ENCODE results near the gene CGGBP1.

Gene CGGBP1

GRCh38 chr3:88075072-88075471 lies 16.3 kb upstream of the CGGBP1 start:
- Histone ChIP-seq H3K4me1 (ENCODE audit: control insufficient read depth, insufficient read depth, low read length, poor library complexity, severe bottlenecking) (no peaks in the 10 kb centered on the region), H3K27ac (ENCODE audit: low read depth, low read length, severe bottlenecking) (peak overlapping the region; percentile 23), H3K9me3 (ENCODE audit: control insufficient read depth, low read length) (no peaks in the 10 kb centered on the region), H3K36me3 (ENCODE audit: control insufficient read depth, insufficient read depth, low read length) (no peaks in the 10 kb centered on the region), H3K4me3 (ENCODE audit: extremely low read depth, insufficient read depth, low read length, poor library complexity, severe bottlenecking) (no peak overlapping the region)
- whole genome bisulfite sequencing, 2 experiments (ENCODE audit: insufficient coverage in 2 of 2) = 100% methylated on average over 1 of the region's 2 CpGs

DNA sequence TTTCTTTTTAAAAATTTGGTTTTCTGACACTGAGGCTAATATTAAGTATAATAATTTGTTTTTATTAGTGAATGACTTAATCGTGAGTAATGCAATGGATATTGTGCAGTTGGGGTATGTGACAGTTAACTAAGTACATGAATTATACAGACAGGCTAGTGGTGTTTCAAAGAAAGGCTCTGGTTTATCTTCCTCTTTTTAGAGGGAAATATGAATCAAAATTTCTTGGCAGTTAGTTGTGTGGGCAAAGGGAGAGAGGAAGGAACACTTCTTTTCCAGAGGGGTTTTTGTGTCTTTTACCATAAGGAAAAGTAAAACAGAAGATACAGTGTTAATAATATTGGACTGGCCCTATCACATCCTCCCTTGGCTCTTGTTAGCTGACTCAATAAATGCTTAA lies 2.9 kb upstream of the CGGBP1 start:
- H3K9me3 ChIP-seq (ENCODE audit: control insufficient read depth, low read length) = no peaks in the 10 kb centered on the region
- H3K27ac ChIP-seq (ENCODE audit: low read depth, low read length, severe bottlenecking) = no peak overlapping the region
- H3K4me3 ChIP-seq (ENCODE audit: extremely low read depth, insufficient read depth, low read length, poor library complexity, severe bottlenecking) = no peak overlapping the region
- peaks cover 11% of the 10 kb centered on the region for H3K36me3 ChIP-seq (ENCODE audit: control insufficient read depth, insufficient read depth, low read length)
- 57% methylated on average over 1 of the region's 1 CpG; no CpG with 5 or more reads in 1 of the 2 experiments for WGBS, 2 experiments (ENCODE audit: insufficient coverage in 2 of 2)
- peaks cover 6% of the 10 kb centered on the region for H3K4me1 ChIP-seq (ENCODE audit: control insufficient read depth, insufficient read depth, low read length, poor library complexity, severe bottlenecking)

DNA sequence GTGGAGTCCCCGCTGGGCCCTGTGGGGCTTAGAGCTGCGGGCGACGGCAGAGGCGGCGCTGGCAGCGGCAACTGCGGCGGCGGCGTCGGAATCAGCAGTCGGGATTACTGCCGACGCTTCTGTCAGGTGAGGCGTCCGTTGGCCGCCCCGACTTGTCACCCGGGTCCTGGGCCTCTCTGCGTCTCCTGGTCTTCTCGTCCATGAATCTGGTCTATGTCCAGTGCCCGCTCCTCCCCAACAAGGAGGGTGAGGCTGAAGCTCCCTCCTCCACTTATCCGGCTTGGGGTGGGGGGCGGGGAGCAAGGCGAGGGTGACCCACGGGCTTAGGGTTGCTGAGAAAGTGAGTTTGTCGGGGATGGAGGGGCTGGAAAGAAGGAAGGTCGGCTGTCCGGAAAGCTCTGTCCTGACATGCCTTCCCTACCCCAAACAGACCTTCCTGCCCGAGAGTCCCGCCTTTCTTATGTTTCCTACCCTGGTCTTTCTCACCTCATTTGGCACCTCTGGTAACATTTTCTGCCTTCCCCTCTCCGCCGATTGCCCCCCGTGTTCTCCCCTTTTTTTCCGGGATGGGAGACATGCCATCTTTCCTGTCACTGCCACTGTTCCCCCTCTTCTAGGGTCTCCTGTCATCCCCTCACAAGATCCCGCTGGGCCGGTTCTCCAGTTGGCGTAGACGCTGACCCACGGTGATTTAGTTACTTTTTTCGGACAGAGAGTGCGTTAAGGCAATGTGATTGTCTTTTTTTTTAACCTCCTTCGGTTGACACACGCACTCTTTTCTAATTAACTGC lies 770 bp upstream of the CGGBP1 start:
- Histone ChIP-seq H3K4me3 (ENCODE audit: extremely low read depth, insufficient read depth, low read length, poor library complexity, severe bottlenecking) (peak overlapping the region; percentile 91), H3K9me3 (ENCODE audit: control insufficient read depth, low read length) (no peaks in the 10 kb centered on the region), H3K36me3 (ENCODE audit: control insufficient read depth, insufficient read depth, low read length) (peaks cover 21% of the 10 kb centered on the region), H3K27ac (ENCODE audit: low read depth, low read length, severe bottlenecking) (peak overlapping the region; percentile 84), H3K4me1 (ENCODE audit: control insufficient read depth, insufficient read depth, low read length, poor library complexity, severe bottlenecking) (peaks cover 6% of the 10 kb centered on the region)
- 0% methylated on average over 21 to 29 of the region's 45 CpGs for WGBS, 2 experiments (ENCODE audit: insufficient coverage in 2 of 2)

GRCh38 chr3:88058306-88058580 lies 562 bp downstream of the CGGBP1 start:
- peaks cover 6% of the 10 kb centered on the region for H3K4me1 ChIP-seq (ENCODE audit: control insufficient read depth, insufficient read depth, low read length, poor library complexity, severe bottlenecking)
- peak overlapping the region; percentile 91 for H3K4me3 ChIP-seq (ENCODE audit: extremely low read depth, insufficient read depth, low read length, poor library complexity, severe bottlenecking)
- no peaks in the 10 kb centered on the region for H3K9me3 ChIP-seq (ENCODE audit: control insufficient read depth, low read length)
- peak overlapping the region; percentile 93 for H3K27ac ChIP-seq (ENCODE audit: low read depth, low read length, severe bottlenecking)
- 0% methylated on average over 10 to 18 of the region's 24 CpGs for WGBS, 2 experiments (ENCODE audit: insufficient coverage in 2 of 2)
- peaks cover 25% of the 10 kb centered on the region for H3K36me3 ChIP-seq (ENCODE audit: control insufficient read depth, insufficient read depth, low read length)

GRCh38 chr3:88057630-88058305 lies 1.0 kb downstream of the CGGBP1 start:
- no peaks in the 10 kb centered on the region for H3K9me3 ChIP-seq (ENCODE audit: control insufficient read depth, low read length)
- H3K4me3 ChIP-seq (ENCODE audit: extremely low read depth, insufficient read depth, low read length, poor library complexity, severe bottlenecking) = peak overlapping the region; percentile 91
- H3K27ac ChIP-seq (ENCODE audit: low read depth, low read length, severe bottlenecking) = peak overlapping the region; percentile 93
- 0 to 5% methylated on average over 7 to 9 of the region's 16 CpGs for WGBS, 2 experiments (ENCODE audit: insufficient coverage in 2 of 2)
- H3K36me3 ChIP-seq (ENCODE audit: control insufficient read depth, insufficient read depth, low read length) = peaks cover 25% of the 10 kb centered on the region
- peaks cover 6% of the 10 kb centered on the region for H3K4me1 ChIP-seq (ENCODE audit: control insufficient read depth, insufficient read depth, low read length, poor library complexity, severe bottlenecking)

DNA sequence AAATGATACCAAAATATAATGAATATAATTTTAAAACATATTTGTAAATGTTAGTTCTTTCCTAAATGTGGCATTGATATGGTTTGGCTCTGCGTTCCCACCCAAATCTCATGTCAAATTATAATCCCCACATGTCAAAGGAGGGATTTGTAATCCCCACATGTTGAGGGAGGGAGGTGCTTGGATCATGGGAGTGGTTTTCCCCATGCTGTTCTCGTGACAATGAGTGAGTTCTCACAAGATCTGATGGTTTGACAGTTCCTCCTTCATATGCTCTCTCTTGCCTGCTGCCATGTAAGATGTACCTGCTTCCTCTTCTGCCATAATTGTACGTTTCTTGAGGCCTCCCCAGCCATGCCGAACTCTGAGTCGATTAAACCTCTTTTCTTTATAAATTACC lies 12.0 kb downstream of the CGGBP1 start:
- 74 to 94% methylated on average over 2 to 4 of the region's 5 CpGs for WGBS, 2 experiments (ENCODE audit: insufficient coverage in 2 of 2)

GRCh38 chr3:88044411-88044810 lies 14.4 kb downstream of the CGGBP1 start:
- no peak overlapping the region for H3K27ac ChIP-seq (ENCODE audit: low read depth, low read length, severe bottlenecking)
- H3K4me1 ChIP-seq (ENCODE audit: control insufficient read depth, insufficient read depth, low read length, poor library complexity, severe bottlenecking) = no peaks in the 10 kb centered on the region
- no CpG with 5 or more reads among the region's 1 CpG for WGBS, 2 experiments (ENCODE audit: insufficient coverage in 2 of 2)
- H3K36me3 ChIP-seq (ENCODE audit: control insufficient read depth, insufficient read depth, low read length) = no peaks in the 10 kb centered on the region
- H3K4me3 ChIP-seq (ENCODE audit: extremely low read depth, insufficient read depth, low read length, poor library complexity, severe bottlenecking) = no peak overlapping the region
- peaks cover 6% of the 10 kb centered on the region for H3K9me3 ChIP-seq (ENCODE audit: control insufficient read depth, low read length)

More for the DNA sequence above, 12.0 kb downstream of the CGGBP1 start:
- no peaks in the 10 kb centered on the region for H3K9me3 ChIP-seq (ENCODE audit: control insufficient read depth, low read length)
- no peak overlapping the region for H3K27ac ChIP-seq (ENCODE audit: low read depth, low read length, severe bottlenecking)
- H3K4me3 ChIP-seq (ENCODE audit: extremely low read depth, insufficient read depth, low read length, poor library complexity, severe bottlenecking) = no peak overlapping the region
- H3K36me3 ChIP-seq (ENCODE audit: control insufficient read depth, insufficient read depth, low read length) = no peaks in the 10 kb centered on the region
- H3K4me1 ChIP-seq (ENCODE audit: control insufficient read depth, insufficient read depth, low read length, poor library complexity, severe bottlenecking) = no peaks in the 10 kb centered on the region

- peaks cover 6% of the 10 kb centered on the region for H3K9me3 ChIP-seq (ENCODE audit: control insufficient read depth, low read length)
- H3K36me3 ChIP-seq (ENCODE audit: control insufficient read depth, insufficient read depth, low read length) = no peaks in the 10 kb centered on the region
- 97 to 100% methylated on average over 2 to 3 of the region's 3 CpGs for WGBS, 2 experiments (ENCODE audit: insufficient coverage in 2 of 2)
- H3K4me3 ChIP-seq (ENCODE audit: extremely low read depth, insufficient read depth, low read length, poor library complexity, severe bottlenecking) = no peak overlapping the region
- no peaks in the 10 kb centered on the region for H3K4me1 ChIP-seq (ENCODE audit: control insufficient read depth, insufficient read depth, low read length, poor library complexity, severe bottlenecking)
- H3K27ac ChIP-seq (ENCODE audit: low read depth, low read length, severe bottlenecking) = no peak overlapping the region
Observed at GRCh38 chr3:88041005-88041404, 17.8 kb downstream of the CGGBP1 start.

DNA sequence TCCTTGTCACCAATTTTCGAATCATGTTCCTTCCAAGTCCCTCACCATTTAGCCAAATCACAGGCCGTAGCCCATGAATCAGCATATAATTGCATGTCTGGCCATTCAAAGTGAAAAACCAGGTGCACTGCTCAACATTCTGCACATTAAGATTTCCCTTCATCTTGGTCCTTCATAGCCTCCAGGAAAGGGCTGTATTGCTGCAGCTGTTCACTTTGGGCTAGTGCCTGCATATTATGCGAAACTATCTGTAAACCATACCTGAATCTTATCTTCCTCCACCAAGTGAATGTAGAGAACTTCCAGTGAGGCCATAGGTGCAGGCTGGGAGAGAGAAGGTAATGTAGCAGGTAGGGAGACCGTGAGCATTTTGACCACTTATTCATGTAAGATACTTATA lies 18.3 kb downstream of the CGGBP1 start:
- Histone ChIP-seq H3K36me3 (ENCODE audit: control insufficient read depth, insufficient read depth, low read length) (no peaks in the 10 kb centered on the region), H3K4me1 (ENCODE audit: control insufficient read depth, insufficient read depth, low read length, poor library complexity, severe bottlenecking) (no peaks in the 10 kb centered on the region), H3K27ac (ENCODE audit: low read depth, low read length, severe bottlenecking) (no peak overlapping the region), H3K4me3 (ENCODE audit: extremely low read depth, insufficient read depth, low read length, poor library complexity, severe bottlenecking) (no peak overlapping the region), H3K9me3 (ENCODE audit: control insufficient read depth, low read length) (peaks cover 6% of the 10 kb centered on the region)
- 87 to 100% methylated on average over 2 of the region's 4 CpGs for WGBS, 2 experiments (ENCODE audit: insufficient coverage in 2 of 2)

DNA sequence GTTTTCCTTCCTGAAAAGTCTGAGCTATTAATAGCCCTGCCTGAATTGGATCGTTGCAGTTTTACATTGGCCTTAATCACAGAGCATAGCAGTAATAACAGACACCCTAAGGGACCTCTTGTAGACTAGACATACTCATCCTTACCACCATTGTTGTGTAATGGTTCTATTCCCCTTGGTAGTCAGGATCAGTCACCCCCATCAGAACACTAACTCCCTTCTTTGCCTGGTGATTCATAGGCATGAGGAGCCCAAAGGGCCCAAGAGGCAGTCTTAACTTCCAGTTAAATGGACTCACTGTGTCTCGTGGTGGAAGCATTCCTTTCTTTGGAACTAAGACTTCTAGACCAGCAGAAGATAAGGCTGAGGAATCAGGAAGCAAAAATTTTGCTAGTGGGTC lies 20.2 kb downstream of the CGGBP1 start:
- no peaks in the 10 kb centered on the region for H3K36me3 ChIP-seq (ENCODE audit: control insufficient read depth, insufficient read depth, low read length)
- H3K4me1 ChIP-seq (ENCODE audit: control insufficient read depth, insufficient read depth, low read length, poor library complexity, severe bottlenecking) = no peaks in the 10 kb centered on the region
- H3K27ac ChIP-seq (ENCODE audit: low read depth, low read length, severe bottlenecking) = no peak overlapping the region
- 50 to 100% methylated on average over 1 to 2 of the region's 2 CpGs for WGBS, 2 experiments (ENCODE audit: insufficient coverage in 2 of 2)
- H3K4me3 ChIP-seq (ENCODE audit: extremely low read depth, insufficient read depth, low read length, poor library complexity, severe bottlenecking) = no peak overlapping the region
- H3K9me3 ChIP-seq (ENCODE audit: control insufficient read depth, low read length) = peaks cover 6% of the 10 kb centered on the region

GRCh38 chr3:88036221-88036620 lies 22.6 kb downstream of the CGGBP1 start:
- no peak overlapping the region for H3K4me3 ChIP-seq (ENCODE audit: extremely low read depth, insufficient read depth, low read length, poor library complexity, severe bottlenecking)
- WGBS, 2 experiments (ENCODE audit: insufficient coverage in 2 of 2) = 60 to 61% methylated on average over 2 to 3 of the region's 5 CpGs
- no peaks in the 10 kb centered on the region for H3K4me1 ChIP-seq (ENCODE audit: control insufficient read depth, insufficient read depth, low read length, poor library complexity, severe bottlenecking)
- H3K9me3 ChIP-seq (ENCODE audit: control insufficient read depth, low read length) = peaks cover 6% of the 10 kb centered on the region
- H3K27ac ChIP-seq (ENCODE audit: low read depth, low read length, severe bottlenecking) = no peak overlapping the region
- H3K36me3 ChIP-seq (ENCODE audit: control insufficient read depth, insufficient read depth, low read length) = no peaks in the 10 kb centered on the region

Measured in mesodermal cell (in vitro differentiated cells).